Hepatic stellate cell (primary cell): Measurements from ENCODE around the gene CCSAP.
"Not testable (repeated sequence)": the region's sequence is repeated elsewhere in the genome, so short reads cannot be mapped to it uniquely, and the experiment has no call there.

ENCODE experiments used
- DNase-seq: peaks from one replicate; pipeline ENCODE4 v3.0.0; 2011; ENCODE audit warnings: low spot score

Gene CCSAP

GRCh38 chr1:229325853-229326487 is 16.9 kb downstream of the CCSAP start:
- DNase-seq: no peak

- no peak for DNase-seq
These were observed 17.4 kb downstream of the CCSAP start for GRCh38 chr1:229325401-229325800.

GRCh38 chr1:229323885-229324553 is 18.8 kb downstream of the CCSAP start:
- DNase-seq: no peak

- no peak for DNase-seq
These were observed 19.6 kb downstream of the CCSAP start for GRCh38 chr1:229323201-229323600.

GRCh38 chr1:229319487-229319886 is 23.4 kb downstream of the CCSAP start:
- DNase-seq: no peak

- DNase-seq: peak; percentile 50
These were observed 24.8 kb downstream of the CCSAP start for GRCh38 chr1:229318056-229318455.

GRCh38 chr1:229316166-229316565 is 26.7 kb downstream of the CCSAP start:
- DNase-seq: no peak

- DNase-seq: no peak
These were observed 32.0 kb downstream of the CCSAP start for GRCh38 chr1:229310833-229311232.

GRCh38 chr1:229309684-229310083 is 33.2 kb downstream of the CCSAP start:
- DNase-seq: no peak

GRCh38 chr1:229309074-229309473 is 33.8 kb downstream of the CCSAP start:
- DNase-seq: no peak

GRCh38 chr1:229305392-229305791 is 37.5 kb downstream of the CCSAP start:
- DNase-seq: no peak

GRCh38 chr1:229303855-229304254 is 39.0 kb downstream of the CCSAP start:
- no peak for DNase-seq

GRCh38 chr1:229302740-229303139 is 40.1 kb downstream of the CCSAP start:
- DNase-seq: no peak

- DNase-seq: no peak
These were observed 42.6 kb downstream of the CCSAP start for GRCh38 chr1:229300099-229300757.

- no peak for DNase-seq
These were observed 43.9 kb downstream of the CCSAP start for GRCh38 chr1:229298887-229299503.

- no peak for DNase-seq
These were observed 44.4 kb downstream of the CCSAP start for GRCh38 chr1:229298420-229298819.

GRCh38 chr1:229297746-229298145 is 45.1 kb downstream of the CCSAP start:
- no peak for DNase-seq

- DNase-seq: peak; percentile 52
These were observed 46.3 kb downstream of the CCSAP start for GRCh38 chr1:229296541-229296941.

- DNase-seq: no peak
These were observed 47.1 kb downstream of the CCSAP start for GRCh38 chr1:229295745-229296144.

- no peak for DNase-seq
These were observed 49.2 kb downstream of the CCSAP start for GRCh38 chr1:229293528-229294204.

GRCh38 chr1:229291686-229292085 is 51.2 kb downstream of the CCSAP start:
- DNase-seq: not testable (repeated sequence)

- no peak for DNase-seq
These were observed 54.3 kb downstream of the CCSAP start for GRCh38 chr1:229288516-229288915.
